Activated CD8-positive, alpha-beta memory T cell treated with anti-CD3 and anti-CD28 coated beads, Interleukin-2, amount 50 U/mL, for 24 hours (primary cell): ENCODE measurements around the gene CDON.
"Not testable (repeated sequence)": the region's sequence is repeated elsewhere in the genome, so short reads cannot be mapped to it uniquely, and the experiment has no call there.

ENCODE experiments used
- DNase-seq: peaks from one replicate; pipeline ENCODE4 v3.0.0-alpha.2; 2020; ENCODE audit errors: extremely low read depth

CDON gene

DNA sequence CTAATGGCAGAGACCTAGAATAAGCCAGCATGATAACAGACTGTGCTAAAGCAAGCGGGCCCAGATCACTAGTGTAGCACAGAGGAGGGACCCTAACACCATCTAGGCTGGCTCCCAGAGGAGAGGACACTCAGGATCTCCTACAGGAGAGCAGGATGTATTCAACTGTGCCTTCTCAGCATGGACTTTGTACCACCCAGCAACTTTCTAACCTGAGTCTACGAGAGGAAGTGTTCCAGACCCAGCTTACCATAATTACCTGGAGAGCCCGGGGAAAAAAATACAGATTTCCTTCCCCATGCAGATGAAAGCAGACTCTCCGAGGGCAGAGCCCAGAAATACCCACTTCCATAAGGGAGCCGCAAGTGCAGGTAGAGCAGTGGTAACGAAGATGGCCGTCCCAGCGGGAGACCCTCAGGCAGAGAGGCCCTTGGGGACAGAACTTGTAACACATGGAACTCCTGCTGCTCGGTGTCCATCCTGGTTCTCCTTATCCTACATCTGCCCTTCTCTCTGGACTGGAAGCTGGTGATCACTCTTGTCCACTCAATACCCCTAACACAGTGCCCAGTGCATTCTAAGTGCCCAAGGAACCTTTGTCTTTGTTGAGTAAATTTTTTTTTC lies 138.2 kb downstream of the CDON start:
- DNase-seq, result no peak

DNA sequence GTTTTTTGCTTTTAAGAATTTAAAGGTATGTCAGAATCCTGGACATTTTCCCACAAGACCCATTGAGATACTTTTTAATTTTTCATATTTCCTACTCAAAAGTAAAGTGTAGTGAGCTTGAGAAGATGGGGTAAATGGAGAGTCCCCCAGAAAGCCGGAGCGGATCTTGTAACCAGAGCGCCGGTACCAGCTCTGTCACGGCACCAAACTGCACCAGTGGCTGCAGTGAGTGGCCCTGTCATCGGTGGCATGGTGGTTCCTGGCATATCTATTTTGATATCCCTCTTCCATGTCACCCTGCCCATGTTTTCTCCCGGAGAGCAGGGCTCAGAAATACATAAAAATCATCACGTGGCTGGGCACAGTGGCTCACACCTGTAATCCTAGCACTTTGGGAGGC lies 139.0 kb downstream of the CDON start:
- no peak for DNase-seq

DNA sequence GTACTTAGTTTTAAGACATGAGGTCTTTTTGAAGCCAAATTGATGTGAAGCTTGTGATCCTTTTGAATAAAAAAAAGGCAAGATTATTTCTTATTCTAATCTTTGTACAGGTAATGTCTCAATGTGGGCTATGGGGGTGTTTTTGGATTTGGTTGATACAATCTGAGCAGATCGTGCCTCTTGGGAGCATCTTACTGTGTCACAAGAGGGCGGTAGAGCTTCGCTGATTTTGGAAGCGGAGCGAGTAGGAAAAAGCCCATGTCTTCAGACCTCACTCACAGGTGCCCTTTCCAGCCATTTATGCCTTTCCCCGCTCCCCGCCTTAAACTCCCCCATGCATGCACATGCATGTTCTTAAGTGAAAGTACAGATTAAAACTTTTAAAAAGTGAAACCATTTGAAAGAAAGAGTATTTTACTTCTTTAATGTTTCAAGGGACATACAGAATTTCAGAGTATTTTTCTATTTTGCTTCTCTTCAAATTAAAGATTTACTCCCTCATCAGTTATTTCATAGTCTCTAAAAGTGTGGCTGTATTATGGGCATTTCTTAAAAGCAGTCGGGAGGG lies 139.6 kb downstream of the CDON start:
- DNase-seq, result no peak

DNA sequence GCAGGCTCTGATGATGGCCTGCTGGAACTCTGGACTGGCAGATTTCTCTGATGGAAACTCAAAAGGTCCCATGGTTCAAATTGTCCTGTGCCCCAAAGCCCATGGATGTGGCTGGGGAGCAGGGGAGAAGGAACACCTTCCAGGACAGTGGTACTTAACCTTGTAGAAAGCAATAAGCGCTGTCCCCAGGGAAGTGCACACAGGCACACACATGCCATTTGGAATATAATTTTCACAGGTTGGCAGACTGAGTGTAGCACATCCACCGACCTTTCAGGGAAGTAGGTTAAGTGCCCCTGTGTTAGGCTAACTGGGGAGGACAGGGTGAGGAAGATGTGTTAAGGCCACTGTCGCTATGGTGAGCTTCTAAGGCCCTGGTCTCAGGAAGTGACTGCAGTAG lies 140.5 kb downstream of the CDON start:
- DNase-seq, result no peak

DNA sequence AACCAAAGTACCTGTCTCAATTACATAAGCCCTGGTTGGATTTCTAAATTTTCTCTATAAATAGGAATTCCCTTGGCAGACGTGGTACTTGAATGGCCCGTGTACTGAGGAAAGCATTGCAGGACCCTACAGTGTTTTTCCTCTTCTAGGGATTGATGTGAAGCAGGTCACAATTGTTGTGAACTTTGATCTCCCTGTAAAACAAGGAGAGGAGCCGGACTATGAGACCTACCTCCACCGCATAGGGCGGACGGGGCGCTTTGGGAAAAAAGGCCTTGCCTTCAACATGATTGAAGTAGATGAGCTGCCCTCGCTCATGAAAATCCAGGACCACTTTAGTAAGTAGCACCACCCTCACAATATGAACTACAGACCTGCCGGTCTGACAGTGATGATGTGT lies 141.6 kb downstream of the CDON start:
- no peak for DNase-seq

DNA sequence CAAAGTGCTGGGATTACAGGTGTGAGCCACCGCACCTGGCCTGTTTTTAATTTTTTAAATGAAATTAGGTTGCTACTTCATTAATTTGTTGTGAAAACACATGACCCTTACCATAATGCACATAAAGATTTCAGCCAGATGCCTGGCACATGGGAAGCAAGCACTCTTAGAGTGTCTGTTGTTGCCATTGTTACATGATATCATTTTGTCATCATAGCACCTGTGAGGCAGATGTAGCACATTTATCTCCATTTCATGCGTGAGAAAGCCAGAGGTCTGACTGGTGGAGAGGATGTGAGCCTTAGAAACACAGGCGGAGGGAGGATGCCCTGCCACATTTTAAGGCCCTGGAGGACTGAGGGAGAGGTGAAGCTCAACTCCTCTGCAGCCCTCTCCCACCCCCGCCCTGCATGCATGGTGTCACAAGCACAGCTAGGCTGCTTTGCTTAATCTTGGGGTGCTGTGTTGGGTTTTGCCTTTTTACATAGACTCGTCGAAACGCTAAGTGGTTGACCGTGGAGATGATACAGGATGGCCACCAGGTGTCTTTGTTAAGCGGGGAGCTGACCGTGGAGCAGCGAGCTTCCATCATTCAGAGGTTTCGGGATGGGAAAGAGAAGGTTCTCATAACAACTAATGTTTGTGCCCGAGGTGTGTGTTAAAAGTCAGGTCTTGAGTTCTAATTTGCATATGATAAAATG lies 144.4 kb downstream of the CDON start:
- DNase-seq, result no peak

DNA sequence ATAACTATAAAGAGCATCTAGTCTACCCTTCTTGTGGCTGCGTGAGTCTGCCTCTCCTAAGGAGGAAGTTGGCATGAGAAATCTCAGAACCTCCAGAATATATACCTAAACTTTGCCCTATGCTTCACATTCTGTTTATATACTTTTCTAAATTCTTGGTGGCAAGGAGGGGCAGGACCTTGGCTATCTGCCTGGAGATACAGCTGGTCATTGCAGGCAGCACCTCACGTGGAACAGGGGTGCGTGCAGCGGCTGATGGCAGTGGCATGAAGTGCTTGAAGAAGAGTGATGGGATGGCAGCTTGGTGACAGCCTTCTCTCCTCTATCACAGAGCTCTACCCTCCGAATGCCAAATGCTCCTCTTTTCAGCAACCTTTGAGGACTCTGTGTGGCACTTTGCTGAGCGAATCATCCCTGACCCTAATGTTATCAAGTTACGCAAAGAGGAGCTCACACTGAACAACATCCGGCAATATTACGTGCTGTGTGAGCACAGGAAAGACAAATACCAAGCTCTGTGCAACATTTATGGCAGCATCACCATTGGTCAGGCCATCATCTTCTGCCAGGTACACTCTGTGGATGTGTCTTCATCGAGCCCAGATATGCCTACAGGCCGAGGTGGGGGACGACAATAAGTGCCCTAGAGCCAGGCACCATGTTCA lies 145.9 kb downstream of the CDON start:
- DNase-seq, result no peak

DNA sequence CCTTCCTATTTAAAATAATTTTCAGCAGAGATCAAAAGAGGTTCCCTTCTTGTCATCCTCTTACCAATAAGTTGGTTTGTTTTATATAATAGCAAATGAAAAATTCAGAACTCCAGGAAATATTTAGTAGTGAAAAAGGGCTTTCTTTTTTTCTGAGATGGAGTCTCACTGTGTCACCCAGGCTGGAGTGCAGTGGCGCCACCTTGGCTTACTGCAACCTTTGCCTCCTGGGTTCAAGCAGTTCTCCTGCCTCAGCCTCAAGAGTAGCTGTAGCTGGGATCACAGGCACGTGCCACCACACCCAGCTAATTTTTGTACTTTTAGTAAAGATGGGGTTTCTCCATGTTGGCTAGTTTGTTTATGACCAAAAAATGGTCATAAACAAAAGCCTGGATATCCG lies 148.1 kb downstream of the CDON start:
- not testable (repeated sequence) for DNase-seq

DNA sequence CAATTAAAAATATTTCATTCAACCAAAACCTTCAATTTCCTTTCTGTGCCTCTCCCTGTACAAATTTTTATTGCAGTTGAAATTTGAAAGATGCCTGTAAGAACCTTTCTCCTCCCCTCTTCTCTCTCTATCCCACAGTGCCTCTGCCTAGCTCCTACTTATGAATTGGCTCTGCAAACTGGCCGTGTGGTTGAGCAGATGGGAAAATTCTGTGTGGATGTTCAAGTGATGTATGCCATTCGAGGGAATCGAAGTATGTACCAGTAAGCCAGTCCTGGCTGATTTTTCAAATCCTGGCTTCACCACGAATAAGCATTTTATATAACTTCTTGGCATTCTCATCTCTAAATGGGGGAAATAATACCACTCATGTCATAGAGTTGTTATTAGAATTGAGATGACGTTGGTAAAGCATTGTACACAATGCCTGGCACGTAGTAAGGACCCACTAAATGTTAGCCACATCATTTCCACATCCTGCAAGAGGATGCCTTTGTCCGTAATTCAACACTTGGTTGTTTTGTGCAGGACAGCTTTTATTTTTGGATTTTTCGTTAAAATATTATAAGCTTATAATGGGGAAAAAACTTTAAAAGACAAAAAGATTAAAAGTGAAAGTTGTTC lies 152.3 kb downstream of the CDON start:
- DNase-seq, result no peak
